H1 (cell line): ENCODE measurements around the gene NEO1. TPM values are rescaled to one million over a fixed set of nuclear protein-coding genes. Genes with fewer than 3 reads are reported as not detected.

Experiments used
- CTCF ChIA-PET: fragments of 300-600 bp; sonication (Branson Sonifier 250); formaldehyde crosslinking; loops from one replicate; lab custom pipeline; 2021; ENCODE audit not compliant: partially characterized antibody; lab: Charles Lee
- POLR2A ChIA-PET: fragments of 300-600 bp; sonication (Branson Sonifier 250); formaldehyde crosslinking; loops from one replicate; lab custom pipeline; 2021; ENCODE audit warnings: inconsistent platforms; ENCODE audit not compliant: partially characterized antibody; lab: Charles Lee
- DNase-seq, 2 experiments: peaks; one replicate each; pipeline versions ENCODE4 v3.0.0 to v3.0.0-alpha.2; 2010 to 2022; ENCODE audit warnings: low spot score in 2 of 2, low read depth in 1 of 2, mixed read lengths in 1 of 2
- FAIRE-seq: peaks from 2 replicates; lab custom pipeline; 2011; peaks lifted over from hg19 to GRCh38; lab: Jason Lieb, UNC
- H2AFZ ChIP-seq: 2 replicates; pipeline ENCODE4 v1.8.1; 2012; ENCODE audit warnings: low read length, inconsistent platforms
- H2AK5ac ChIP-seq: 2 replicates; pipeline ENCODE4 v1.6.1; 2013; ENCODE audit warnings: low read depth, low read length
- H2BK120ac ChIP-seq: replicated peaks from 2 replicates; pipeline ENCODE3; 2013; ENCODE audit warnings: low read depth, low read length, inconsistent platforms
- H2BK12ac ChIP-seq: 2 replicates; pipeline ENCODE4 v1.6.1; 2013; ENCODE audit warnings: low read depth, low read length
- H2BK15ac ChIP-seq: 2 replicates; pipeline ENCODE4 v1.6.1; 2013; ENCODE audit warnings: low read length
- H2BK20ac ChIP-seq: 2 replicates; pipeline ENCODE4 v1.6.1; 2013; ENCODE audit warnings: low read length
- H2BK5ac ChIP-seq: 2 replicates; pipeline ENCODE4 v1.6.1; 2013; ENCODE audit warnings: low read depth, low read length
- H3K14ac ChIP-seq: 2 replicates; pipeline ENCODE4 v1.6.1; 2013; ENCODE audit warnings: inconsistent platforms; ENCODE audit not compliant: insufficient read length
- H3K18ac ChIP-seq: 2 replicates; pipeline ENCODE4 v1.6.1; 2013; ENCODE audit warnings: low read length; ENCODE audit errors: extremely low read depth
- H3K23ac ChIP-seq: 2 replicates; pipeline ENCODE4 v1.6.1; 2013; ENCODE audit warnings: inconsistent platforms; ENCODE audit not compliant: insufficient read length
- H3K23me2 ChIP-seq: 2 replicates; pipeline ENCODE4 v1.6.1; 2013; ENCODE audit warnings: low read depth, low read length
- H3K27ac ChIP-seq: 2 replicates; pipeline ENCODE4 v1.6.1; 2011; ENCODE audit warnings: low read depth, low read length, inconsistent platforms
- H3K27me3 ChIP-seq, 4 experiments: replicated peaks in 1 of 4; 1 replicate in 1 of 4; 2 replicates in 3 of 4; pipeline versions ENCODE4 v1.6.1 to v1.8.1; 2011 to 2013; ENCODE audit warnings: low read length in 3 of 4, mild to moderate bottlenecking in 3 of 4, inconsistent platforms in 2 of 4, mixed read lengths in 2 of 4, moderate library complexity in 1 of 4; ENCODE audit not compliant: control insufficient read depth in 3 of 4, insufficient read depth in 3 of 4; ENCODE audit errors: extremely low read depth in 1 of 4
- H3K36me3 ChIP-seq, 4 experiments: 2 replicates each; pipeline versions ENCODE4 v1.6.1 to v1.8.1; 2011 to 2013; ENCODE audit warnings: mild to moderate bottlenecking in 4 of 4, low read length in 3 of 4, moderate library complexity in 2 of 4, control low read depth in 1 of 4, inconsistent platforms in 1 of 4; ENCODE audit not compliant: insufficient read depth in 4 of 4, control insufficient read depth in 2 of 4
- H3K4ac ChIP-seq: replicated peaks from 2 replicates; pipeline ENCODE3; 2013; ENCODE audit warnings: low read length, low read depth, mixed read lengths, inconsistent platforms; ENCODE audit not compliant: insufficient read length
- H3K4me1 ChIP-seq, 4 experiments: replicated peaks in 1 of 4; 1 replicate in 1 of 4; 2 replicates in 3 of 4; pipeline versions ENCODE4 v1.6.1 to v1.8.1; 2011 to 2013; ENCODE audit warnings: low read length in 3 of 4, inconsistent platforms in 2 of 4, mixed read lengths in 1 of 4; ENCODE audit not compliant: insufficient read depth in 4 of 4, control insufficient read depth in 3 of 4
- H3K4me2 ChIP-seq, 2 experiments: 2 replicates each; pipeline versions ENCODE4 v1.6.1 to v1.8.1; 2011 to 2013; ENCODE audit warnings: low read depth in 2 of 2, low read length in 2 of 2, control low read depth in 1 of 2, inconsistent platforms in 1 of 2, mild to moderate bottlenecking in 1 of 2; ENCODE audit not compliant: insufficient read depth in 1 of 2
- H3K4me3 ChIP-seq, 4 experiments: fragments of 200-600, 300-600 bp in 1 of 4; sonication (generic), shearing (Covaris generic), sonication (Bioruptor Twin) in 1 of 4; 2 replicates each; pipeline versions ENCODE4 v1.5.1 to v1.8.1; 2011 to 2016; ENCODE audit warnings: low read length in 4 of 4, low read depth in 3 of 4, control low read depth in 2 of 4, inconsistent platforms in 2 of 4, mild to moderate bottlenecking in 2 of 4, mixed read lengths in 1 of 4, moderate library complexity in 1 of 4; ENCODE audit not compliant: insufficient read depth in 2 of 4; ENCODE audit errors: extremely low read depth in 1 of 4
- H3K56ac ChIP-seq: replicated peaks from 2 replicates; pipeline ENCODE3; 2013; ENCODE audit warnings: low read depth, mild to moderate bottlenecking, mixed read lengths, low read length, inconsistent platforms; ENCODE audit not compliant: insufficient read length
- H3K79me1 ChIP-seq: 2 replicates; pipeline ENCODE4 v1.6.1; 2013; ENCODE audit warnings: low read depth, low read length, control low read depth
- H3K79me2 ChIP-seq, 2 experiments: 2 replicates each; pipeline versions ENCODE4 v1.6.1 to v1.8.1; 2012 to 2013; ENCODE audit warnings: low read length in 2 of 2, mild to moderate bottlenecking in 2 of 2, inconsistent platforms in 1 of 2; ENCODE audit not compliant: insufficient read depth in 2 of 2, control insufficient read depth in 1 of 2
- H3K9ac ChIP-seq, 4 experiments: replicated peaks in 1 of 4; 1 replicate in 1 of 4; 2 replicates in 3 of 4; pipeline versions ENCODE4 v1.6.1 to v1.8.1; 2011 to 2013; ENCODE audit warnings: low read depth in 3 of 4, low read length in 3 of 4, control low read depth in 2 of 4, mild to moderate bottlenecking in 2 of 4, moderate library complexity in 2 of 4, inconsistent platforms in 1 of 4; ENCODE audit errors: extremely low read depth in 1 of 4
- H3K9me3 ChIP-seq, 2 experiments: 2 replicates each; pipeline versions ENCODE4 v1.6.1 to v1.8.1; 2012 to 2013; ENCODE audit warnings: mild to moderate bottlenecking in 2 of 2, moderate library complexity in 2 of 2, control low read depth in 1 of 2, inconsistent platforms in 1 of 2, low read depth in 1 of 2, low read length in 1 of 2, mixed read lengths in 1 of 2; ENCODE audit not compliant: insufficient read depth in 2 of 2
- H4K20me1 ChIP-seq, 2 experiments: replicated peaks in 1 of 2; 2 replicates each; pipeline versions ENCODE3 to v1.8.1; 2011 to 2013; ENCODE audit warnings: inconsistent platforms in 2 of 2, low read length in 2 of 2, mild to moderate bottlenecking in 1 of 2; ENCODE audit not compliant: insufficient read depth in 2 of 2, control insufficient read depth in 1 of 2
- H4K5ac ChIP-seq: 2 replicates; pipeline ENCODE4 v1.6.1; 2013; ENCODE audit warnings: low read length, low read depth, mixed read lengths, inconsistent platforms; ENCODE audit not compliant: insufficient read length
- H4K8ac ChIP-seq: 2 replicates; pipeline ENCODE4 v1.8.0; 2013; ENCODE audit warnings: mild to moderate bottlenecking, moderate library complexity, low read length, inconsistent platforms; ENCODE audit not compliant: insufficient read depth; ENCODE audit errors: extremely low read depth
- H4K91ac ChIP-seq: replicated peaks from 2 replicates; pipeline ENCODE3; 2013; ENCODE audit warnings: low read length, mixed read lengths, inconsistent platforms; ENCODE audit not compliant: insufficient read length
- CBX8 ChIP-seq: fragments of 300-800, 300-1000 bp; sonication (generic); IDR thresholded peaks from 2 replicates; pipeline ENCODE4 v1.7.1; 2016; ENCODE audit warnings: low read depth, low read length, borderline replicate concordance
- GABPA ChIP-seq: IDR thresholded peaks from 2 replicates; pipeline ENCODE4 v1.6.1; 2011; ENCODE audit warnings: mild to moderate bottlenecking, low read length, moderate library complexity, borderline replicate concordance; ENCODE audit not compliant: insufficient read depth
- GTF2F1 ChIP-seq: IDR thresholded peaks from 2 replicates; pipeline ENCODE4 v1.6.1; 2012; ENCODE audit warnings: low read depth, low read length, improper control_type of control experiment, borderline replicate concordance
- RBBP5 ChIP-seq: IDR thresholded peaks from 2 replicates; pipeline ENCODE4 v1.7.1; 2012; ENCODE audit warnings: low read depth, mild to moderate bottlenecking, inconsistent platforms, low read length, moderate library complexity, borderline replicate concordance
- SIX5 ChIP-seq: IDR thresholded peaks from 2 replicates; pipeline ENCODE4 v1.6.1; 2011; ENCODE audit warnings: mild to moderate bottlenecking, low read depth, low read length
- SP4 ChIP-seq: IDR thresholded peaks from 2 replicates; pipeline ENCODE4 v1.6.1; 2012; ENCODE audit warnings: low read length, inconsistent platforms
- WGBS, 2 experiments: shearing (Covaris generic) in 1 of 2; methylation state at CpG; one replicate each; pipeline versions ENCODE4 v1.1.6 to v1.1.7; 2013 to 2015; ENCODE audit warnings: low lambda C conversion rate in 2 of 2, mixed read lengths in 2 of 2, inconsistent platforms in 1 of 2, low coverage in 1 of 2, missing lambda C conversion rate in 1 of 2; ENCODE audit not compliant: insufficient replicate concordance in 2 of 2, insufficient coverage in 1 of 2, insufficient read length in 1 of 2; ENCODE audit errors: extremely low coverage in 1 of 2, missing lambda C conversion rate in 1 of 2; 5-methylcytosine and 5-hydroxymethylcytosine counted together
- polyA plus RNA-seq, 7 experiments: library from polyadenylated mRNA; depleted of rRNA in 3 of 7; stranded (reverse) in 5 of 7; unstranded in 2 of 7; fragments of >200 nt in 5 of 7; fragments of 200-250 nt in 2 of 7; gene quantifications; 1 replicate in 5 of 7; 2 replicates in 1 of 7; 4 replicates in 1 of 7; pipeline versions ENCODE4 v1.2.1 to v1.2.3, GENCODE V29; 2011 to 2013; ENCODE audit warnings: missing spikeins in 2 of 7, mixed read lengths in 2 of 7
- total RNA-seq: library from RNA; stranded (reverse); fragmentation: NEBNext Ultra II Directional; extraction: Animal tissue kit (Norgen Biotek cat#: 25700); gene quantifications from 2 replicates; pipeline ENCODE4 v1.2.1, GENCODE V29; 2021

The NEO1 gene
- total and polyA plus RNA-seq, 2 of the 8 experiments (the other 6 are each of a cell fraction or from before 2014, with no cell fraction given): 36.0 to 51.0 TPM

GRCh38 chr15:73072894-73073293 is 20.6 kb downstream of the NEO1 start:
- Histone ChIP-seq H2BK15ac (no peak overlapping the region), H3K79me1 (peaks cover 2% of the 10 kb centered on the region; the same call in 1 of the 2 replicates), H3K4me2 (no peak overlapping the region), H3K56ac (no peak overlapping the region), H3K4ac (no peak overlapping the region), H4K8ac (no peak overlapping the region), H3K36me3 (no peaks in the 10 kb centered on the region), H4K91ac (no peak overlapping the region), H3K27ac (no peak overlapping the region), H3K23ac (no peak overlapping the region), H3K18ac (no peak overlapping the region), H2BK20ac (0 out of 2 replicates have a peak overlapping the region, but pooled peaks have one; percentile 26), H2BK12ac (no peak overlapping the region), H3K4me1 (no peaks in the 10 kb centered on the region), H2AK5ac (no peak overlapping the region), H3K9me3 (no peaks in the 10 kb centered on the region), H3K27me3 (no peaks in the 10 kb centered on the region), H2BK120ac (no peak overlapping the region), H3K9ac (no peak overlapping the region), H2AFZ (no peak overlapping the region), H4K20me1 (peaks cover 1 to 7% of the 10 kb centered on the region in 2 experiments), H3K4me3 (no peak overlapping the region), H2BK5ac (no peak overlapping the region), H3K79me2 (peaks cover 7 to 87% of the 10 kb centered on the region in 2 experiments; a peak in 3 of 4 replicates), H3K23me2 (no peaks in the 10 kb centered on the region; the same call in 1 of the 2 replicates), H4K5ac (no peak overlapping the region), H3K14ac (no peak overlapping the region)
- DNase-seq (no peak), FAIRE-seq (no peak)
- CTCF ChIA-PET: no interaction called here
- 90 to 100% methylated on average over 1 to 3 of the region's 3 CpGs for WGBS, 2 experiments
- TF ChIP-seq GTF2F1: no peak
- TF ChIP-seq SP4: no peak
- no peak for TF ChIP-seq SIX5
- TF ChIP-seq RBBP5: no peak
- no peak for TF ChIP-seq CBX8
- no peak for TF ChIP-seq GABPA
- POLR2A ChIA-PET: no interaction called here
